Left lobe of liver (tissue), 1 donor: ENCODE results near the gene TMEM237. TPM values are rescaled to one million over a fixed set of nuclear protein-coding genes. Genes with fewer than 3 reads are reported as not detected.

ENCODE experiments used
- total RNA-seq: library from RNA; stranded (reverse); gene quantifications from one replicate; pipeline ENCODE4 v1.2.1, GENCODE V29; 2021
- donor health status: DM: no; HTN: yes; CAD: no.

TMEM237 gene
- total RNA-seq, 1 donor from 2014 or later, result 2.0 TPM

Other genes with a start within 250 kb of the TMEM237 start
- 12.3 TPM for gene TRAK2, start 192.0 kb downstream of the TMEM237 start, total RNA-seq
- gene STRADB, start 191.8 kb downstream of the TMEM237 start, total RNA-seq, result 71.9 TPM
- gene MPP4, start 55.1 kb upstream of the TMEM237 start, total RNA-seq, result not detected
- gene ALS2, start 137.4 kb upstream of the TMEM237 start, total RNA-seq, result 20.8 TPM
- gene CDK15, start 163.0 kb upstream of the TMEM237 start, total RNA-seq, result 0.13 TPM